Loucy (cell line): ENCODE data around the gene SP140.

Source experiments
- EZH2phosphoT487 ChIP-seq: fragments of 200-600 bp; IDR thresholded peaks from 2 replicates; pipeline ENCODE4 v1.6.1; 2018; ENCODE audit warnings: antibody characterized with exemption, mild to moderate bottlenecking, moderate library complexity, borderline replicate concordance
- TF ChIP-seq, protein P1 (sequence below): fragments of 200-600 bp; sonication (generic); conservative IDR thresholded peaks from 2 replicates; pipeline ENCODE4 v1.5.1; 2014; ENCODE audit warnings: mild to moderate bottlenecking, antibody characterized with exemption, low read length

DNA sequence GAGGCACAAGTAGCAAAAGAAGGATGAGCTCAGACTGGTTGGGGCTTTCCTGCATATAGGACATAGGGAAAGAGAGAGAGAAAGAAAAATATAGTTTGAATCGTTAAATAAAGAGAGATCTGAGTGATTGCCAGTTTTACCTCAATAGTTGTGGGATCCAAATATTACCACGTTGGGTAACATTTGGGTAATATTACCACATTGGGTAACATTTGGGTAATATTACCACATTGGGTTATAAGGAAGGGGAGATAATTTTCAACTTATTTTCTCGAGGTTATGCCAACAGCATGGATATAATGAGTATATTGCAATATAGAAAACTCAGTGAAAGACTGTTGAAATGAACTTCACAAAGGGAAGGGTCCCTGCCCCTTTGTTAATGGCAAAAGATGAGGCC lies 20.7 kb downstream of the SP140 start:
- TF ChIP-seq, protein P1, sequence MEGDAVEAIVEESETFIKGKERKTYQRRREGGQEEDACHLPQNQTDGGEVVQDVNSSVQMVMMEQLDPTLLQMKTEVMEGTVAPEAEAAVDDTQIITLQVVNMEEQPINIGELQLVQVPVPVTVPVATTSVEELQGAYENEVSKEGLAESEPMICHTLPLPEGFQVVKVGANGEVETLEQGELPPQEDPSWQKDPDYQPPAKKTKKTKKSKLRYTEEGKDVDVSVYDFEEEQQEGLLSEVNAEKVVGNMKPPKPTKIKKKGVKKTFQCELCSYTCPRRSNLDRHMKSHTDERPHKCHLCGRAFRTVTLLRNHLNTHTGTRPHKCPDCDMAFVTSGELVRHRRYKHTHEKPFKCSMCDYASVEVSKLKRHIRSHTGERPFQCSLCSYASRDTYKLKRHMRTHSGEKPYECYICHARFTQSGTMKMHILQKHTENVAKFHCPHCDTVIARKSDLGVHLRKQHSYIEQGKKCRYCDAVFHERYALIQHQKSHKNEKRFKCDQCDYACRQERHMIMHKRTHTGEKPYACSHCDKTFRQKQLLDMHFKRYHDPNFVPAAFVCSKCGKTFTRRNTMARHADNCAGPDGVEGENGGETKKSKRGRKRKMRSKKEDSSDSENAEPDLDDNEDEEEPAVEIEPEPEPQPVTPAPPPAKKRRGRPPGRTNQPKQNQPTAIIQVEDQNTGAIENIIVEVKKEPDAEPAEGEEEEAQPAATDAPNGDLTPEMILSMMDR: no peak
- no peak for TF ChIP-seq EZH2phosphoT487
